OCI-LY1 (cell line): ENCODE results near the gene FAM161B.

ENCODE experiments used
- CTCF ChIP-seq: fragments of 200-600 bp; sonication (generic), shearing (Covaris generic); IDR thresholded peaks from 2 replicates; pipeline ENCODE4 v1.5.1; 2017; ENCODE audit warnings: mild to moderate bottlenecking, antibody characterized with exemption, low read length, moderate library complexity, mixed read lengths
- EZH2 ChIP-seq: fragments of 200-600 bp; sonication (generic), shearing (Covaris generic); IDR thresholded peaks from 2 replicates; pipeline ENCODE4 v1.8.0; 2017; ENCODE audit warnings: borderline replicate concordance, mixed run types, mild to moderate bottlenecking, antibody characterized with exemption, low read length, moderate library complexity, mixed read lengths

- TF ChIP-seq CTCF = no peak
- no peak for TF ChIP-seq EZH2
Measured at GRCh38 chr14:73888971-73889370, 60.9 kb downstream of the FAM161B start.
